SKM-1 treated with dmso at 0.1 percent for 144 hours (cell line): ENCODE data around the gene IL31.

Source experiments
- DNase-seq: peaks from one replicate; lab custom pipeline; 2025; ENCODE audit not compliant: unreplicated experiment; lab: John Stamatoyannopoulos, UW

Gene IL31

GRCh38 chr12:122159882-122160281 lies 14.1 kb downstream of the IL31 start:
- no peak for DNase-seq

- DNase-seq = no peak
Measured at GRCh38 chr12:122158700-122159285, 15.2 kb downstream of the IL31 start.

GRCh38 chr12:122155705-122156104 lies 18.3 kb downstream of the IL31 start:
- no peak for DNase-seq

- DNase-seq = no peak
Measured at GRCh38 chr12:122152754-122153153, 21.3 kb downstream of the IL31 start.

- DNase-seq = no peak
Measured at GRCh38 chr12:122150127-122150681, 23.8 kb downstream of the IL31 start.

GRCh38 chr12:122148657-122149056 lies 25.4 kb downstream of the IL31 start:
- DNase-seq = no peak

GRCh38 chr12:122147514-122148290 lies 26.3 kb downstream of the IL31 start:
- DNase-seq = no peak

- DNase-seq = no peak
Measured at GRCh38 chr12:122145505-122146330, 28.3 kb downstream of the IL31 start.

GRCh38 chr12:122144885-122145284 lies 29.1 kb downstream of the IL31 start:
- no peak for DNase-seq

GRCh38 chr12:122142857-122143256 lies 31.2 kb downstream of the IL31 start:
- no peak for DNase-seq

GRCh38 chr12:122141911-122142725 lies 31.9 kb downstream of the IL31 start:
- no peak for DNase-seq

GRCh38 chr12:122140467-122141257 lies 33.4 kb downstream of the IL31 start:
- DNase-seq = no peak

- DNase-seq = no peak
Measured at GRCh38 chr12:122139941-122140340, 34.1 kb downstream of the IL31 start.

- DNase-seq = no peak
Measured at GRCh38 chr12:122139266-122139665, 34.8 kb downstream of the IL31 start.

GRCh38 chr12:122138616-122139015 lies 35.4 kb downstream of the IL31 start:
- no peak for DNase-seq

GRCh38 chr12:122138181-122138580 lies 35.8 kb downstream of the IL31 start:
- no peak for DNase-seq

GRCh38 chr12:122137681-122138080 lies 36.3 kb downstream of the IL31 start:
- no peak for DNase-seq

GRCh38 chr12:122137229-122137628 lies 36.8 kb downstream of the IL31 start:
- no peak for DNase-seq

GRCh38 chr12:122135437-122136031 lies 38.5 kb downstream of the IL31 start:
- no peak for DNase-seq
